Measurements from ENCODE around the gene CES3.

Gene CES3

GRCh38 chr16:66961065-66961744 is at the start of gene CES3:
CES3 (plus strand) TSS chr16:66961266; CDS start chr16:66961308, 42 bp downstream.
- DNase-seq, result peak; percentile 56 to 65

DNA sequence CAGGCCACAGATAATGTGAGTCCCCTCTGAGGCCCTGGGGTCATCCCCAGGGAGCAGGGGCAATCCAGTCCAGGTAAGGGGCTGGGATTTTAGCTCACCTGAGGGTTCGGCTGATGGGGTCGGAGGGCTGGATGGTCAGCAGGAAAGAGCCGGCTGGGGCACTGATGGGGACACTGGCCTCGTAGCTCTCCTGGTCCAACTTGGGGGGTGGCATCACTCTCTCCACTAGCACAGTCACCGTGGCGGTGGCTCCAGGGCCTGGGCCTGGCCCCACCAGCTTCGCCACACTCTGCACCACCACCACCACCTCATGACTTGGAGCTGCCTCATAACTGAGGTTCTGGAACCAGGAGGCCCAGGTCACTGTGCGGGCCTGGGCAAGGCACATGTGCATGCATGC is 49.3 kb upstream of the CES3 start:
- no peak for DNase-seq

GRCh38 chr16:66913081-66913480 is 48.0 kb upstream of the CES3 start:
- no peak for DNase-seq

- DNase-seq, result no peak
These were observed 47.4 kb upstream of the CES3 start for GRCh38 chr16:66913711-66914110.

DNA sequence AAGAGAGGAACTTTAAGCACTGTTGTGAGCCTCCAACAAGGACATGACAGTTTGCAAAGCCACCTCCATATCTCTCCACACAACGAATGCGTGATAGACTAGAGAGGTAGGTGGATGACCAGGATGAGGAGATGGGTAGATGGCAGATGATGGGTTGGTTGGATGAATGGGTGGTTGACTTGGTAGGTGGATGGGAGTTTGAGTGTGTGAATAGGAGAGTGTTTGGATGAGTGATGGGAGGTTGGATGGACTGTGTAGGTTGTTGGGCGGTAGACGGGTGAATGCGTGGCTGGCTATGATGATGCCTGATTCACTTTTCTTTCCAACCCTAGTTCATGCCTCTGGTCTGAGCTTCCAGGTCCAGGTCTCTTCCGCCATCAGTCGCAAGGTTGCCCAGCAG is 46.5 kb upstream of the CES3 start:
- DNase-seq, result no peak

DNA sequence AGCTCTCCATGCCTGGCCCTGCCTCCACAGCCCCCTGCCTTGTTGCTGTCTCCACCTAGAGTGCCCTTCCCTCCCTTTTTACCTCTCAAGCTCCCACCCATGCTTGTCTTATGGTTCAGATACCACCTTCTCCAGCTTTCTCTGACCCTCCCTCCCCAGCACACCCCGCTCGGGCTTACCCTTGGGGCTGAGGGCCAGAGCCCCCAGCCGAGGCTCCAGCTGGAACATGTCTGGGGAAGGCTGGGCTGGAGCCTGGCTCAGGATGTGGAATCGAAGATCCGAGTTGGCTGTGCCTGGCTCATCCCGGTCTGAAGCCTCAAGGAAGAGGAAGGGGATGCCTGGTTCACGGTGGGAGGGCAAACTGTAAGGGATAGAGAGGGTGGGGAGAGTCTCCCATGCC is 46.0 kb upstream of the CES3 start:
- no peak for DNase-seq

DNA sequence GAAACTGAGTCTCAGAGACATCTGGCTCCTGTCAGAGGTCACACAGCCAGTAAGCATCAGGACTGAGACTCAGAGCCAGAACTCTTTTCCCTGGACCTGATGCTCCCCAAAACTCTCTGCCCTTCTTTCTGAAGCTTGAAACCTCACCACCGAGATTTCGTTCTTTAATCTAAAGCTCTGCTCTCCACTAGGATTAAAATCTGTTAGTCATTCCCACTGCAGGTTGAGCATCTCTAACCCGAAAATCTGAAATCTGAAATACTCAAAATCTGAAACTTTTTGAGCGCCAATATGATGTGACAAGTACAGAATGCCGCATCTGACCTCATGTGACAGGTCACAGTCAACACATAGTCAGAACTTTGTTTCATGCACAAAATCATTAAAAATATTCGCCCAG is 44.5 kb upstream of the CES3 start:
- DNase-seq, result no peak

DNA sequence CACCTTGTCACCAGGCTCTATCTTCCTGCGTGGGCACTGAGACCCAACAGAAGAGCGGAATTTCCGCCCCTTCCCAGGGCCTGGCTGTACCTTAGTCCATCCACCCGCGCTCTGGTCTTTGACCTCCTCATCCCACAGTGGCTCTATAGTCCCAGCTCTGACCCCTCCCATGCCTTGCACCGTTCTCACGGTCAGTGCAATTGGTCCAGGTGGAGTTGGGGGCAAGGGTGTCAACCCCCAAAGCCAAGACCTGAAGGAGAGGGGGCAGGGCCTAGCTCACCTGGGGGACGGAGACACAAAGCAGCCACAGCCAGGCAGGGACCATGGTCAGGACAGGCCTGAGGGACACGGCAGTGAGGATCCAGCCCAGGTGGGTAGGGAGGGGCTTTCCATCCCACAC is 43.3 kb upstream of the CES3 start:
- DNase-seq, result no peak

- no peak for DNase-seq
These were observed 42.7 kb upstream of the CES3 start for GRCh38 chr16:66918355-66918754.

DNA sequence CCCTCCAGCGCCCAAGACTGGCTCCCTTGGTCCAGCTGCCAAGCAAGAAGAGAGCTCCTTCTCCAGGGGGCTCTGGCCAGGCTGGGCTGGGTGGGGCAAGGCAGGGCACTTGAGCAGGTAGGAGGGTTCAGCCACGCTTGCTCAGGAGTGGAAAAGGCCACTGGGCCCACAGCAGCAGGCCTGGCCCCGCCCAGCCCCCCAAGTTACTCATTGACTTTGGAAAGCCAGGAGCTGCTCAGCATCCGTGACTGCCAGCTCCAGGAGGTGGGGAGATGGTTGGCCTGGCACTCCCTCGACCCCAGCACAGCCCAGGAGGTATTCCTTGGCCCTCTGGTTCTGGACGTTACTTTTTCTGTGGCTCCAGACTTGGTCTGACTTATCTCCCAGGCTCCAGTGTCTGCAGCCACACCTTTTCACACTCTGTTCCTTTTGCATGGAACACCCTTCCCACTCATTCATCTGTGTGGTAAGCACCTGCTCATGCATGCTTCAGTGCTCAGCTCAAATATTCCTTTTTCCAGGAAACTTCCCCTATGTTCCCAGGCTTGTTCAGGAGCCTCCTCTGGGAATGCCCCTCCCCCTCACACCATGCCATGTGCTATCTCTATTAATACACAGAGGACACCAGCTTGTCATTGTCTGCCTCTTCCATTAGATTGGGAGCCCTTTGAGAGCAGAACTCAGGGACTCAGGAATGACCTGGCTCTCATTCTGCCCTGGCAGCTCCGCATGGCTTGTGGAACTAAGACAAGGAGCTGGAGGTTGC is 42.1 kb upstream of the CES3 start, which contains the start of gene CDH16:
Gene CDH16 (minus strand): TSS at position 83 of the 766 bp plus-strand sequence. CDS start 820 bp downstream, outside the sequence.
- DNase-seq, result no peak

DNA sequence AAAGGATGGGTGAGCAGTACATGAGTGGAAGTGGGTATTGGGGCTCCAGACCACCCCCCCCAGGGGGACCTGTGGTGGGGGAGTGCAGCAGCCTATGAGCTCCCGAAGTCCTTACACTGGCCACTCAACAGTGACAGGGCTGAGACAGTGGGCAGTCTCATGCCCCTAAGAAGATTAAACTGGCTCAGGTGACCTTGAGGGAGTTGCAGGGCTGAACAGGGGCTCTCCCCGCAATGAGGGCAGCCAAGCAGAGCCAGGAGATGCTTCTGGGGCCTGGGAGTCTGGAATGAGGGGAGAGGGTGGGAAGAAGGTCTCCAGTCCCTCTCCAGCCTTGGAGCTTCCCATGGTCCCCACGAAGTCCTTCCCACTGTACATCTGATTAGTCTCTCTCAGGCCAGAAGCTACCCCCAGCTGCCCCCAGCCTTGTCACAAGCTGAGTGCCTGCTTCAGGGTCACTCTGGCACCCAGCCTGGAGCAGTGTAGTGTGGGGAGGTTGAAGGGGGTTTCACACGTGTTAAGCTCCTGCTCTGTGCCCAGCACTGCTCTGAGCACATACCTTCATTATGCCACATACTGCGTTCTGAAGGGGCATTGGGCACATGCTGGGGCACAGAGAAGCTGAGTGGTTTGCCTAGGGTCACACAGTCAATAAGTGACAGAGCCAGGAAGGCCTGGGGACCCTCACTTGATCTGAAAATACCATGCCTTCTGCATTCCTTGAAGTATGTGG is 41.3 kb upstream of the CES3 start:
- no peak for DNase-seq

DNA sequence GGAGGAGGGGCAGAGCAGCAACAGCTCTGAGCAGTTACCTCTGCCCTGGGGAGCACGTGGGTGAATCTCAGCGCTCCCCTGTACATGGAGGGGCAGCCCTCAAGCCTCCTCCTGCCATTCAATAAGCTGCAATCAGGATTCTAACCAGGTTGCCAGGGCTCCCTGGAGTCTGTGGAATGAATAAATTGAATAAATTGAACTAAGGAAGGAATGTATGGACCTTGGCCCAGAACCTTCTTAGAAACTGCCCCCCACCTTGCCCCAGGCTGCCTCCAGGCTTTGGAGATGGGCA is 40.8 kb upstream of the CES3 start:
- no peak for DNase-seq

DNA sequence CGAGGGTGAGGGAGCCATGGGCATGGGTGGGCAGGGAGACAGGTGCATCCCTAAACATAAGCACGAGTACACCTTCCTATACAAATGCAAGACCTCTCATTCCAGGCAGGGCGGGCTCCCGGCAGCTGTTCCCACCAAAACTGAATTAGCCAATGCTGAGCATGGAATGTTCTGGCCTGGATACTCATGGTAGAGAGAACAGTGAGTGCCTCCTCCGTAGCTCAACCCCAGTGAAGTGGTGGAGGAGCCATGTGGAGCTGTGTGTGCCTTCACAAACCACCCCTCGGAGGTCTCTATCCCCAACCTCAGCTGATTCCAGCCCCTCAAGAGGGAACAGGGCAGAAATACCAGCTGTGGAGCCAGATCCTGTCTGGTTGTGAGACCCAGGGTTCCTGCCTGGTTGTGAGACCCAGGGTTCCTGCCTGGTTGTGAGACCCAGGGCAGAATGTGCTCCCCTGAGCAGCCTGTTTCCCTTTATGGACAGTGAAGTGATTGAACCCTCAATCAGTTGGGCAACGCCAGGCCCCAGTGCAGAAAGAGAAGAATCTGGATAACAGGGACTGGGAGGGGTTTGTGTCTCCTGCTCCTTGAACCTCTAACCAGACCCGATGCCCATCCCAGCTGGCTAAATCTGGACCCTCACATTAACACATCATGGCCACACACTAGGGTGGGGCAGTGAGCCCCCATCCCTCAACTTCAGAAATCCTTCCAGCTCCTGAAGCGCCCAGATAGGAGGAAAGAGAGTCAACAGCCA is 40.0 kb upstream of the CES3 start:
- no peak for DNase-seq

DNA sequence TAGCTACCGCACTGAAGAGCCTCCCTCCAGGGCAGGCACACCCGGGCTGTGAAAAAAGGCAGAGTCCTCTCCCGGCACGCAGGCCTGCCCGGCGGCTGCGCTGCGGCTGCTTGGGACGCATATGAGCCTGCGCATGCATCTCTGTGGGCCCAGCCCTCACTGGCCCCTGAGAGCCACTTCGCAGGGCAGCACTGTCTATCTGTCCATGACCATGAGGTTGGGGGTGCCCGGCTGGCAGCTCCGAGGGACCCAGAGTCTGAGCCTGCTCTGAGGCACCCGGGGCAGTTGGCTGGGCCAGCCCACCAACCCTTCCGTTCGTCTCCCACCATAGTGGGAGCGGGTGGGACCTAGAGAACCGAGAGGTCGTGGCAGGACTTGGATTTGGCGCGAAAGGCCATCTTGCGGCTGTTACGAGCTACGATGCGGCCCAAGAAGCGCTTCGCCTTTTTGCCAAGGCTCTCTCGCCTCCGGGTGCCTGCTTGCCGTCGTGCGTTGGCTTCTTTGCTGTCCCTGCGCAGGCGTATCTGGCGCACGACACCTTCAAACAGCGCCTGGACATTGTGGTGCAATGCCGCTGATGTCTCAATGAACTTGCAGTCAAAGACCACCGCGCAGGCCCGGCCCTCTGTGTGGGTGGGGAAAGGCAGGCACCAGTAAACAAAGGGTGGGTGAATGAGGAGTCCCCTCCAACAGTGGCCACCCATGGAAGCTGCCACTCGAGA is 39.2 kb upstream of the CES3 start:
- DNase-seq, result no peak

GRCh38 chr16:66923247-66923731 is 37.8 kb upstream of the CES3 start:
- DNase-seq, result no peak

DNA sequence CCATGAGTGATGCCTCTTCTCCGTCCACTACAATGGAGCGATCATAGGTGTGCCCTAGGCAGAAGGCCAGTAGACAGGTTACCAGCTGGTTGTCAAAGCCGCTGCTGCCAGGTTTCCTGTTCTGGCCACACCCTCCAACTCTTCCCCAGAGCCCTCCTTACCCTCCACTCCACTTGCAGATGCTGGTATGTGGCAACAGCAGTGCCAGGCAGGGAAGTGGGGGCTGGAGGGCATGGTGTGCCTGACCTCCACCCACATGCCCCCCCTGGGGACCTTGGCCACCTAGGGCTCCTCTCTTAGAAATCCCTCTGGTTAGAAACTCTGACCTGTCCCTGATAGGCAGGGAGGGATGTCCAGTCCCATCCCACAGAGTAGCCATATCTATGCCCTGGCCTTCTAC is 37.2 kb upstream of the CES3 start:
- DNase-seq, result no peak

GRCh38 chr16:66924527-66925321 is 36.3 kb upstream of the CES3 start:
- peak in 1 of 2 donors; percentile 21 for DNase-seq

- no peak for DNase-seq
These were observed 35.7 kb upstream of the CES3 start, which contains the start of gene RRAD for GRCh38 chr16:66925322-66925840. RRAD (minus strand) TSS chr16:66925535; CDS start chr16:66925179, 356 bp downstream.

GRCh38 chr16:66926171-66926947 is 34.7 kb upstream of the CES3 start:
- no peak for DNase-seq

- peak; percentile 59 to 74 for DNase-seq
These were observed 34.1 kb upstream of the CES3 start for GRCh38 chr16:66926961-66927436.
